Measurements from ENCODE around the gene SAMD4B. TPM values are rescaled to one million over a fixed set of nuclear protein-coding genes. Genes with fewer than 3 reads are reported as not detected.

Gene SAMD4B
- total RNA-seq, 2 donors from 2014 or later = 41.5 to 77.8 TPM

- H3K36me3 ChIP-seq (replicated peaks in 1 of 2; ENCODE audit: insufficient read depth in 1 of 2, low read depth in 2 of 2) = peaks cover 9 to 26% of the 10 kb centered on the region in 2 donors
- TF ChIP-seq POLR2A (IDR thresholded peaks at IDR 0.05) = no peak
- no peak for TF ChIP-seq CTCF (IDR thresholded peaks at IDR 0.05)
- H3K9me3 ChIP-seq = no peaks in the 10 kb centered on the region
- no peak for DNase-seq
- intact Hi-C loops (cut with DNase I) = no loop called here
- 72 to 88% methylated on average over 5 to 18 of the region's 18 CpGs for WGBS, 2 donors
- no peaks in the 10 kb centered on the region for H3K27me3 ChIP-seq
- H3K4me1 ChIP-seq = no peaks in the 10 kb centered on the region
- H3K4me3 ChIP-seq = no peak overlapping the region
- H3K27ac ChIP-seq = no peak overlapping the region
- ATAC-seq = no peak
These were observed 14.4 kb downstream of the SAMD4B start for GRCh38 chr19:39356647-39357046.

DNA sequence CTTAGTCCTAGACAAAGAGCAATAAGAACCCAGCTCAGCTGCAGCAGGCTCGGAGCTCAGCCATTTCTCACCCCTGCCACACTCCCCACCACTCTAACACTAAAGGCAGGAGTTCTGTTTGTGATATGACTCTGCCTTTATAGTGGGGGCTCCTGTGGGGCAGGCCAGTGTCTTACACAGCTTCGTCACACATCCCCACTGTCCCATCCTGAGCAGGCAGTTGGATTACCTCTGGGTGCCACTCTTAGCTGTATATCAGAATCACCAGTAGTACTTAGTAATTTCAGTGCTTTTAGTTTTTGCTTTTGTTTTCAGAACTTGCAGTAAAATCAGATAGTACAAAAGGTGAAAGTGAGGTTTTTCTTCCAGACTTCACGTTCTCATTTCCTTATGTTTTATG lies 16.8 kb downstream of the SAMD4B start:
- no peak for ATAC-seq
- 89 to 94% methylated on average over 3 of the region's 3 CpGs for WGBS, 2 donors
- DNase-seq = no peak
- intact Hi-C loops (cut with DNase I) = no loop called here
- H3K36me3 ChIP-seq (replicated peaks in 1 of 2; ENCODE audit: insufficient read depth in 1 of 2, low read depth in 2 of 2) = peaks cover 9 to 29% of the 10 kb centered on the region in 2 donors
- no peak overlapping the region for H3K4me3 ChIP-seq
- TF ChIP-seq POLR2A (IDR thresholded peaks at IDR 0.05) = no peak
- no peak for TF ChIP-seq CTCF (IDR thresholded peaks at IDR 0.05)
- no peak overlapping the region for H3K27ac ChIP-seq
- no peaks in the 10 kb centered on the region for H3K27me3 ChIP-seq
- H3K9me3 ChIP-seq = no peaks in the 10 kb centered on the region
- no peaks in the 10 kb centered on the region for H3K4me1 ChIP-seq

- no peak overlapping the region for H3K4me3 ChIP-seq
- peaks cover 9 to 26% of the 10 kb centered on the region in 2 donors for H3K36me3 ChIP-seq (replicated peaks in 1 of 2; ENCODE audit: insufficient read depth in 1 of 2, low read depth in 2 of 2)
- intact Hi-C loops (cut with DNase I) = no loop called here
- TF ChIP-seq POLR2A (IDR thresholded peaks at IDR 0.05) (no peak), CTCF (IDR thresholded peaks at IDR 0.05) (no peak)
- WGBS, 2 donors = 86 to 100% methylated on average over 1 of the region's 1 CpG
- H3K27me3 ChIP-seq = no peaks in the 10 kb centered on the region
- no peak for DNase-seq
- H3K27ac ChIP-seq = no peak overlapping the region
- H3K4me1 ChIP-seq = no peaks in the 10 kb centered on the region
- no peak for ATAC-seq
- no peaks in the 10 kb centered on the region for H3K9me3 ChIP-seq
These were observed 18.4 kb downstream of the SAMD4B start for GRCh38 chr19:39360599-39360998.

GRCh38 chr19:39362682-39363657 lies 20.7 kb downstream of the SAMD4B start:
- no peak overlapping the region for H3K27ac ChIP-seq
- peaks cover 4 to 18% of the 10 kb centered on the region in 2 donors for H3K36me3 ChIP-seq (replicated peaks in 1 of 2; ENCODE audit: insufficient read depth in 1 of 2, low read depth in 2 of 2)
- TF ChIP-seq POLR2A (IDR thresholded peaks at IDR 0.05) = no peak
- no peak for TF ChIP-seq CTCF (IDR thresholded peaks at IDR 0.05)
- H3K4me1 ChIP-seq = no peaks in the 10 kb centered on the region
- 67 to 71% methylated on average over 5 to 6 of the region's 6 CpGs for WGBS, 2 donors
- DNase-seq (no peak), ATAC-seq (peak; percentile 41)
- H3K4me3 ChIP-seq = no peak overlapping the region
- no peaks in the 10 kb centered on the region for H3K27me3 ChIP-seq
- no peaks in the 10 kb centered on the region for H3K9me3 ChIP-seq
- intact Hi-C loops (cut with DNase I) = no loop called here

Measured in body of pancreas (tissue), 4 donors.